GM12878 (cell line): ENCODE data around the gene PC.

ENCODE experiments used
- SP1 ChIP-seq: IDR thresholded peaks from one replicate; pipeline ENCODE4 v1.6.1; 2011; ENCODE audit warnings: low read depth, low read length
- ZNF274 ChIP-seq: IDR thresholded peaks from one replicate; pipeline ENCODE4 v1.8.0; 2011; ENCODE audit not compliant: insufficient read length, insufficient read depth

- TF ChIP-seq ZNF274 (no peak), SP1 (no peak)
These were observed 4.6 kb upstream of the PC start for GRCh38 chr11:66962801-66963200.
